SK-N-SH (cell line): ENCODE results near the gene SDK1. TPM values are rescaled to one million over a fixed set of nuclear protein-coding genes. Genes with fewer than 3 reads are reported as not detected.

Experiments
- CTCF ChIA-PET: fragments of 300-600, 350-600 bp; formaldehyde crosslinking; extraction: SDS; loops from one replicate; lab custom pipeline; 2021; lab: Yijun Ruan, JAX
- POLR2A ChIA-PET: fragments of 350-600 bp; sonication (Branson Sonifier 250); formaldehyde crosslinking; extraction: SDS; loops from one replicate; lab custom pipeline; 2020; ENCODE audit warnings: antibody characterized with exemption, inconsistent platforms; lab: Yijun Ruan, JAX
- DNase-seq: peaks from one replicate; pipeline ENCODE4 v3.0.0; 2012
- H2AFZ ChIP-seq: fragments of 200-600 bp; sonication (generic); 2 replicates; pipeline ENCODE4 v1.8.1; 2016; ENCODE audit warnings: antibody characterized with exemption, mild to moderate bottlenecking, low read depth
- H3F3A ChIP-seq: fragments of 200-600 bp; sonication (generic); replicated peaks from 2 replicates; pipeline ENCODE3; 2016; ENCODE audit warnings: antibody characterized with exemption, mild to moderate bottlenecking; ENCODE audit not compliant: insufficient read depth
- H3K27ac ChIP-seq, 2 experiments: fragments of 200-500 bp in 1 of 2; fragments of 200-600 bp in 1 of 2; sonication (Bioruptor generic) in 1 of 2; sonication (generic), shearing (Covaris generic) in 1 of 2; 2 replicates each; pipeline versions ENCODE4 v1.5.1 to v1.6.1; 2014 to 2016; ENCODE audit warnings: low read depth in 2 of 2, inconsistent platforms in 1 of 2, low read length in 1 of 2, mild to moderate bottlenecking in 1 of 2, mixed read lengths in 1 of 2
- H3K27me3 ChIP-seq: fragments of 200-600 bp; sonication (generic), shearing (Covaris generic); 2 replicates; pipeline ENCODE4 v1.6.1; 2016; ENCODE audit warnings: mixed run types; ENCODE audit not compliant: insufficient read depth
- H3K36me3 ChIP-seq, 2 experiments: fragments of 200-500 bp in 1 of 2; fragments of 200-600 bp in 1 of 2; sonication (Bioruptor generic) in 1 of 2; sonication (generic) in 1 of 2; replicated peaks in 1 of 2; 2 replicates each; pipeline versions ENCODE3 to v1.5.1; 2014 to 2016; ENCODE audit warnings: low read length in 1 of 2, mild to moderate bottlenecking in 1 of 2; ENCODE audit not compliant: insufficient read depth in 2 of 2, control insufficient read depth in 1 of 2
- H3K4me1 ChIP-seq, 2 experiments: fragments of 200-500 bp in 1 of 2; fragments of 200-600 bp in 1 of 2; sonication (Bioruptor generic) in 1 of 2; sonication (generic), shearing (Covaris generic) in 1 of 2; 2 replicates each; pipeline versions ENCODE4 v1.5.1 to v1.6.1; 2014 to 2016; ENCODE audit warnings: low read depth in 1 of 2, low read length in 1 of 2, mixed run types in 1 of 2; ENCODE audit not compliant: insufficient read depth in 2 of 2, control insufficient read depth in 1 of 2
- H3K4me2 ChIP-seq: fragments of 200-600 bp; sonication (generic), shearing (Covaris generic); 2 replicates; pipeline ENCODE4 v1.6.1; 2017; ENCODE audit warnings: mixed run types
- H3K4me3 ChIP-seq, 2 experiments: fragments of 200-500 bp in 1 of 2; fragments of 200-600 bp in 1 of 2; sonication (Bioruptor generic) in 1 of 2; sonication (generic), shearing (Covaris generic) in 1 of 2; 2 replicates each; pipeline versions ENCODE4 v1.5.1 to v1.8.1; 2014 to 2016; ENCODE audit warnings: low read depth in 2 of 2, inconsistent platforms in 1 of 2, low read length in 1 of 2, mild to moderate bottlenecking in 1 of 2, mixed read lengths in 1 of 2, moderate library complexity in 1 of 2
- H3K79me2 ChIP-seq: fragments of 200-600 bp; sonication (generic); 2 replicates; pipeline ENCODE4 v1.8.1; 2017; ENCODE audit warnings: mild to moderate bottlenecking; ENCODE audit not compliant: insufficient read depth
- H3K9ac ChIP-seq: fragments of 200-600 bp; sonication (generic); 2 replicates; pipeline ENCODE4 v1.6.1; 2017; ENCODE audit warnings: mixed run types
- H3K9me2 ChIP-seq: fragments of 200-600 bp; sonication (generic); 2 replicates; pipeline ENCODE4 v1.6.1; 2017; ENCODE audit warnings: mixed run types
- H3K9me3 ChIP-seq: fragments of 200-600 bp; sonication (generic); 2 replicates; pipeline ENCODE4 v1.6.1; 2017; ENCODE audit warnings: mixed run types, mild to moderate bottlenecking, moderate library complexity
- H4K20me1 ChIP-seq: fragments of 200-600 bp; sonication (generic); 2 replicates; pipeline ENCODE4 v1.6.1; 2017; ENCODE audit warnings: mild to moderate bottlenecking, mixed run types; ENCODE audit not compliant: insufficient read depth
- ELF1 ChIP-seq: IDR thresholded peaks from 2 replicates; pipeline ENCODE4 v1.4.0; 2012
- EZH2phosphoT487 ChIP-seq: fragments of 200-600 bp; sonication (generic); IDR thresholded peaks from 2 replicates; pipeline ENCODE4 v1.6.1; 2017; ENCODE audit warnings: low read depth, mixed run types, mild to moderate bottlenecking, antibody characterized with exemption, moderate library complexity, borderline replicate concordance
- FOSL2 ChIP-seq: IDR thresholded peaks from 2 replicates; pipeline ENCODE4 v1.4.0; 2012; ENCODE audit warnings: low read depth, mild to moderate bottlenecking, moderate library complexity, borderline replicate concordance
- GABPA ChIP-seq: IDR thresholded peaks from 2 replicates; pipeline ENCODE4 v1.4.0; 2012; ENCODE audit warnings: low read depth, mild to moderate bottlenecking
- MEF2A ChIP-seq: IDR thresholded peaks from 2 replicates; pipeline ENCODE4 v1.4.0; 2012; ENCODE audit warnings: low read depth, borderline replicate concordance
- NRF1 ChIP-seq: IDR thresholded peaks from 2 replicates; pipeline ENCODE4 v1.6.1; 2012; ENCODE audit warnings: low read depth, mild to moderate bottlenecking, low read length
- RCOR1 ChIP-seq: fragments of 150-350 bp; IDR thresholded peaks from 2 replicates; pipeline ENCODE4 v1.6.1; 2017; ENCODE audit warnings: antibody characterized with exemption, low read length
- SIN3A ChIP-seq: IDR thresholded peaks from 2 replicates; pipeline ENCODE4 v1.6.1; 2012; ENCODE audit warnings: low read depth, mild to moderate bottlenecking, low read length, moderate library complexity, borderline replicate concordance
- SMC3 ChIP-seq: IDR thresholded peaks from 2 replicates; pipeline ENCODE4 v1.6.1; 2012; ENCODE audit warnings: low read depth, low read length, improper control_type of control experiment
- YY1 ChIP-seq: IDR thresholded peaks from 2 replicates; pipeline ENCODE4 v1.4.0; 2012; ENCODE audit warnings: low read depth, mild to moderate bottlenecking
- WGBS: methylation state at CpG from one replicate; pipeline ENCODE4 v1.1.6; 2017; ENCODE audit warnings: low lambda C conversion rate; 5-methylcytosine and 5-hydroxymethylcytosine counted together
- polyA plus RNA-seq, 3 experiments: library from polyadenylated mRNA; depleted of rRNA; stranded (reverse); fragments of >200 nt; gene quantifications; 2 replicates each; pipeline ENCODE4 v1.2.3, GENCODE V29; 2012
- TF ChIP-seq, protein P1 (sequence below): IDR thresholded peaks from 2 replicates; pipeline ENCODE4 v1.4.0; 2012; ENCODE audit warnings: low read depth, borderline replicate concordance
- TF ChIP-seq, protein P2 (sequence below): IDR thresholded peaks from 2 replicates; pipeline ENCODE4 v1.6.1; 2012; ENCODE audit warnings: mild to moderate bottlenecking, low read depth, low read length, moderate library complexity
- TF ChIP-seq, protein P3 (sequence below): fragments of 200-600 bp; sonication (generic); IDR thresholded peaks from 2 replicates; pipeline ENCODE4 v1.6.1; 2017; ENCODE audit warnings: antibody characterized with exemption, mild to moderate bottlenecking, moderate library complexity

Gene SDK1
- polyA plus RNA-seq, 1 of the 3 experiments (the other 2 are of a cell fraction), result 1.2 TPM

DNA sequence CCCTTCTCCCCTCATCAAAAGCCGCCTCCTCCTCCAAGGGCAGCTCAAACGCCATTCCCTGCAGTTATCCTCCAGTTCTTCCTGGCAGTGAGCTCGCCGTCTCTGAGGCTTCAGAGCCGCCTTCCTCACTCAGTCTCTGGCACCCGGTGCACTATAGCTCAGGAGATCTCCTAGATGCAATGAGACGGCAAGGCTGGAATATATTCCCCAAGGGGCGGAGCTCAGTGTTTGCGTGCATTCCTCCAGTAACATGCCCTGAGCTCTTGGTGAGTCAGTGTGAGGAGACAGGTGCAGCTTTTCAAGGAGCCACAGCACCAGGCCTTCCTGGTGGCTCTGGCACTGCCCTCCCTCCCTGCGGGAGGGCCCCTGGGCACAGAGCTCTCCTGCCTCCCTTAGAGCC is 868.4 kb downstream of the SDK1 start (continued):
- TF ChIP-seq ELF1, result no peak
- no peak for TF ChIP-seq FOSL2
- TF ChIP-seq, protein P1, sequence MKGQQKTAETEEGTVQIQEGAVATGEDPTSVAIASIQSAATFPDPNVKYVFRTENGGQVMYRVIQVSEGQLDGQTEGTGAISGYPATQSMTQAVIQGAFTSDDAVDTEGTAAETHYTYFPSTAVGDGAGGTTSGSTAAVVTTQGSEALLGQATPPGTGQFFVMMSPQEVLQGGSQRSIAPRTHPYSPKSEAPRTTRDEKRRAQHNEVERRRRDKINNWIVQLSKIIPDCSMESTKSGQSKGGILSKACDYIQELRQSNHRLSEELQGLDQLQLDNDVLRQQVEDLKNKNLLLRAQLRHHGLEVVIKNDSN, result no peak
- no peak for TF ChIP-seq SIN3A
- TF ChIP-seq MEF2A, result no peak
- TF ChIP-seq GABPA, result no peak
- no peak for TF ChIP-seq YY1
- TF ChIP-seq, protein P2, sequence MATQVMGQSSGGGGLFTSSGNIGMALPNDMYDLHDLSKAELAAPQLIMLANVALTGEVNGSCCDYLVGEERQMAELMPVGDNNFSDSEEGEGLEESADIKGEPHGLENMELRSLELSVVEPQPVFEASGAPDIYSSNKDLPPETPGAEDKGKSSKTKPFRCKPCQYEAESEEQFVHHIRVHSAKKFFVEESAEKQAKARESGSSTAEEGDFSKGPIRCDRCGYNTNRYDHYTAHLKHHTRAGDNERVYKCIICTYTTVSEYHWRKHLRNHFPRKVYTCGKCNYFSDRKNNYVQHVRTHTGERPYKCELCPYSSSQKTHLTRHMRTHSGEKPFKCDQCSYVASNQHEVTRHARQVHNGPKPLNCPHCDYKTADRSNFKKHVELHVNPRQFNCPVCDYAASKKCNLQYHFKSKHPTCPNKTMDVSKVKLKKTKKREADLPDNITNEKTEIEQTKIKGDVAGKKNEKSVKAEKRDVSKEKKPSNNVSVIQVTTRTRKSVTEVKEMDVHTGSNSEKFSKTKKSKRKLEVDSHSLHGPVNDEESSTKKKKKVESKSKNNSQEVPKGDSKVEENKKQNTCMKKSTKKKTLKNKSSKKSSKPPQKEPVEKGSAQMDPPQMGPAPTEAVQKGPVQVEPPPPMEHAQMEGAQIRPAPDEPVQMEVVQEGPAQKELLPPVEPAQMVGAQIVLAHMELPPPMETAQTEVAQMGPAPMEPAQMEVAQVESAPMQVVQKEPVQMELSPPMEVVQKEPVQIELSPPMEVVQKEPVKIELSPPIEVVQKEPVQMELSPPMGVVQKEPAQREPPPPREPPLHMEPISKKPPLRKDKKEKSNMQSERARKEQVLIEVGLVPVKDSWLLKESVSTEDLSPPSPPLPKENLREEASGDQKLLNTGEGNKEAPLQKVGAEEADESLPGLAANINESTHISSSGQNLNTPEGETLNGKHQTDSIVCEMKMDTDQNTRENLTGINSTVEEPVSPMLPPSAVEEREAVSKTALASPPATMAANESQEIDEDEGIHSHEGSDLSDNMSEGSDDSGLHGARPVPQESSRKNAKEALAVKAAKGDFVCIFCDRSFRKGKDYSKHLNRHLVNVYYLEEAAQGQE, result no peak

DNA sequence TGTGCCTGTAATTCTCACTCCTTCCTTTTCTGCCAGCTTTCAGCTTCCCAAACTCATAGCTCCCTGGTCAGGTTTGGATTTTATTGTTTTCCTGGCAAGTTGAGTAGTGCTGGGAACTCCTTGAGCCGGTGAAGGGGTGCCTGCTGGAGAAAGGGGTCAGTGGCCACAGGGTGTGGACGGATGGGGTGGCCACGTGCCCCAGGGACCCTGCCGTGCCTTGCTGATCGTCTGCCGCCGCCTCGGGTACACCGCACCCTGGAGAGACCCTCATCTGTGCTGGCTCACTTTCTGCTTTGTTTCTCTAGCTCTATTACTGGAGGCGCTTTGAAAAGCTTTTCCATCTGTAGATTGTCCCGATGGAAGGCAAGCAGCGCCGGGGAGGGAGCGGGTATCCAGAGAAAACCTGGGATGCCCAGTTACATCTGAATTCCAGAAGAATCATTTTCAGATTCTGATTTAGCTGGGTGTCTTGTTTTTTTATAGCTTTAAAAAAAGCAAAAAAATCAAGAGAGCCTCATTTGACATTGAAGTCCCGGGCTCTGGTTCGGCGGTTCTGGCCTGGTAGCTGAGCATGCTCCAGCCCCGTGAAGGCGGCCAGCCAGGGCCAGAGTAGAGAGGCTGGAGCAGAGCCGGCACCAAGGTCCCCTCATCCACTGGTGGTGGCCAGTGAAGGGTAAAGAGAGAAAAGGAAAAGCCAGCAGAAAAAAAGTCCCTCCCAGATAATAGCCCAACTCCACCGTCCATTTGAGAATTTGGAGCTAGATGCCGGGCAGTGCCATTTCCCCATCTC is 870.1 kb downstream of the SDK1 start:
- Histone ChIP-seq H3K36me3 (no peaks in the 10 kb centered on the region), H3K79me2 (no peaks in the 10 kb centered on the region), H3K9ac (no peak overlapping the region), H3K4me3 (no peak overlapping the region), H2AFZ (no peak overlapping the region), H3K9me2 (no peaks in the 10 kb centered on the region), H3K9me3 (no peaks in the 10 kb centered on the region; the same call in 1 of the 2 replicates), H3K27ac (no peak overlapping the region), H4K20me1 (no peaks in the 10 kb centered on the region), H3K4me1 (peaks cover 0 to 5% of the 10 kb centered on the region in 2 experiments; a peak in 1 of 4 replicates), H3K4me2 (no peak overlapping the region), H3F3A (no peaks in the 10 kb centered on the region), H3K27me3 (no peaks in the 10 kb centered on the region)
- CTCF ChIA-PET, result interaction anchor here (1.4 to 2.7 kb wide), 2 partner anchors 12 to 13 kb away, joined by 4 to 6 read pairs; no protein-coding TSS in a partner anchor
- TF ChIP-seq MEF2A, result no peak
- TF ChIP-seq, protein P3, sequence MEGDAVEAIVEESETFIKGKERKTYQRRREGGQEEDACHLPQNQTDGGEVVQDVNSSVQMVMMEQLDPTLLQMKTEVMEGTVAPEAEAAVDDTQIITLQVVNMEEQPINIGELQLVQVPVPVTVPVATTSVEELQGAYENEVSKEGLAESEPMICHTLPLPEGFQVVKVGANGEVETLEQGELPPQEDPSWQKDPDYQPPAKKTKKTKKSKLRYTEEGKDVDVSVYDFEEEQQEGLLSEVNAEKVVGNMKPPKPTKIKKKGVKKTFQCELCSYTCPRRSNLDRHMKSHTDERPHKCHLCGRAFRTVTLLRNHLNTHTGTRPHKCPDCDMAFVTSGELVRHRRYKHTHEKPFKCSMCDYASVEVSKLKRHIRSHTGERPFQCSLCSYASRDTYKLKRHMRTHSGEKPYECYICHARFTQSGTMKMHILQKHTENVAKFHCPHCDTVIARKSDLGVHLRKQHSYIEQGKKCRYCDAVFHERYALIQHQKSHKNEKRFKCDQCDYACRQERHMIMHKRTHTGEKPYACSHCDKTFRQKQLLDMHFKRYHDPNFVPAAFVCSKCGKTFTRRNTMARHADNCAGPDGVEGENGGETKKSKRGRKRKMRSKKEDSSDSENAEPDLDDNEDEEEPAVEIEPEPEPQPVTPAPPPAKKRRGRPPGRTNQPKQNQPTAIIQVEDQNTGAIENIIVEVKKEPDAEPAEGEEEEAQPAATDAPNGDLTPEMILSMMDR, result no peak
- no peak for TF ChIP-seq NRF1
- TF ChIP-seq SMC3, result no peak
- no peak for TF ChIP-seq FOSL2
- TF ChIP-seq RCOR1, result no peak
- no peak for TF ChIP-seq EZH2phosphoT487
- POLR2A ChIA-PET, result interaction anchor here (1.2 kb wide), 1 partner anchor 18 kb away, joined by 3 read pairs; no protein-coding TSS in a partner anchor
- 68% methylated on average over 20 of the region's 22 CpGs for WGBS
- no peak for DNase-seq
